Measurements from ENCODE around the gene SCN2B. TPM values are rescaled to one million over a fixed set of nuclear protein-coding genes. Genes with fewer than 3 reads are reported as not detected.

Gene SCN2B
- total and polyA plus RNA-seq, 2 of the 4 experiments (the other 2 are of a cell fraction), result under 0.01 to 0.05 TPM

GRCh38 chr11:118136341-118136740 is 40.1 kb downstream of the SCN2B start:
- intact Hi-C loops (cut with micrococcal nuclease), result no loop called here
- no peak overlapping the region for H2BK120ac ChIP-seq (ENCODE audit: low read depth, low read length)
- H4K8ac ChIP-seq (ENCODE audit: low read depth in 2 of 2, low read length in 2 of 2), result no peak overlapping the region
- H4K20me1 ChIP-seq (ENCODE audit: insufficient read depth, low read length), result no peaks in the 10 kb centered on the region
- ATAC-seq (ENCODE audit: low read depth) (no peak), DNase-seq (no peak)
- H3K4me1 ChIP-seq (ENCODE audit: control insufficient read depth, insufficient read depth, low read length), result no peaks in the 10 kb centered on the region
- H2AK5ac ChIP-seq (ENCODE audit: low read depth, low read length), result no peak overlapping the region
- peaks cover 14% of the 10 kb centered on the region for H3K27me3 ChIP-seq (ENCODE audit: control insufficient read depth, insufficient read depth, low read length)
- no peak overlapping the region for H2AFZ ChIP-seq (replicated peaks; ENCODE audit: low read length, poor library complexity)
- H3K36me3 ChIP-seq (ENCODE audit: control insufficient read depth, insufficient read depth, low read length), result no peaks in the 10 kb centered on the region
- H3K9me1 ChIP-seq (ENCODE audit: insufficient read depth, low read length), result no peaks in the 10 kb centered on the region
- no peaks in the 10 kb centered on the region for H3K79me1 ChIP-seq (ENCODE audit: low read depth in 1 of 2, low read length in 2 of 2)
- WGBS, 2 experiments (ENCODE audit: extremely low coverage in 2 of 2, insufficient read length in 1 of 2), result no CpG with 5 or more reads among the region's 2 CpGs
- no peak overlapping the region for H2BK20ac ChIP-seq (ENCODE audit: low read depth, low read length)
- no peak overlapping the region for H3K4ac ChIP-seq (ENCODE audit: low read depth, low read length)
- no peak overlapping the region for H2AK9ac ChIP-seq (replicated peaks; ENCODE audit: low read depth, low read length, poor library complexity)
- H3K9me3 ChIP-seq (ENCODE audit: control insufficient read depth, insufficient read depth, low read length), result no peaks in the 10 kb centered on the region
- ChIA-PET CTCF (no interaction called here), POLR2A (ENCODE audit: unreplicated experiment) (no interaction called here)
- no peak overlapping the region for H2BK5ac ChIP-seq (ENCODE audit: low read depth, low read length, poor library complexity, severe bottlenecking)
- in situ Hi-C loops (cut with MboI; ENCODE audit: low sequenced_read_pairs), result no loop called here
- no peak overlapping the region for H4K5ac ChIP-seq (ENCODE audit: low read depth, low read length)
- dilution Hi-C loops (cut with HindIII; ENCODE audit: low sequenced_read_pairs, unreplicated experiment), result no loop called here
- no peak overlapping the region for H3K4me3 ChIP-seq (ENCODE audit: insufficient read depth, low read depth, low read length)
- H3K27ac ChIP-seq (ENCODE audit: insufficient read depth, low read length), result no peak overlapping the region
- no peak overlapping the region for H3K9ac ChIP-seq (ENCODE audit: low read depth, low read length)
- no peak overlapping the region for H3K18ac ChIP-seq (ENCODE audit: low read depth, low read length)
- no peak overlapping the region for H4K91ac ChIP-seq (ENCODE audit: insufficient read depth, low read depth, low read length)
- no TSS peak for BruUV-seq (replicated peaks)
- no peak overlapping the region for H3K14ac ChIP-seq (replicated peaks; ENCODE audit: low read depth, low read length)
- H3K23ac ChIP-seq (ENCODE audit: low read depth, low read length), result no peak overlapping the region
- TF ChIP-seq, protein P1, sequence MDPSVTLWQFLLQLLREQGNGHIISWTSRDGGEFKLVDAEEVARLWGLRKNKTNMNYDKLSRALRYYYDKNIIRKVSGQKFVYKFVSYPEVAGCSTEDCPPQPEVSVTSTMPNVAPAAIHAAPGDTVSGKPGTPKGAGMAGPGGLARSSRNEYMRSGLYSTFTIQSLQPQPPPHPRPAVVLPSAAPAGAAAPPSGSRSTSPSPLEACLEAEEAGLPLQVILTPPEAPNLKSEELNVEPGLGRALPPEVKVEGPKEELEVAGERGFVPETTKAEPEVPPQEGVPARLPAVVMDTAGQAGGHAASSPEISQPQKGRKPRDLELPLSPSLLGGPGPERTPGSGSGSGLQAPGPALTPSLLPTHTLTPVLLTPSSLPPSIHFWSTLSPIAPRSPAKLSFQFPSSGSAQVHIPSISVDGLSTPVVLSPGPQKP (IDR thresholded peaks at IDR 0.05; ENCODE audit: borderline replicate concordance, low read depth, low read length), result no peak
- TF ChIP-seq MAZ (IDR thresholded peaks at IDR 0.05; ENCODE audit: borderline replicate concordance, low read depth, low read length) (no peak), RFX5 (IDR thresholded peaks at IDR 0.05; ENCODE audit: low read depth, low read length) (no peak), CEBPB (IDR thresholded peaks at IDR 0.05; ENCODE audit: low read depth, low read length) (no peak), FOS (IDR thresholded peaks at IDR 0.05; ENCODE audit: low read depth, low read length) (no peak), CTCF (conservative IDR thresholded peaks at IDR 0.05; ENCODE audit: low read depth, low read length) (no peak), POLR2A (IDR thresholded peaks at IDR 0.05; ENCODE audit: low read depth, low read length) (no peak), BHLHE40 (IDR thresholded peaks at IDR 0.05; ENCODE audit: low read depth, low read length) (no peak), NFE2L2 (IDR thresholded peaks at IDR 0.05; ENCODE audit: low read depth, low read length) (no peak)
- no peak overlapping the region for H2BK15ac ChIP-seq (ENCODE audit: low read depth, low read length)
- no peak overlapping the region for H3K4me2 ChIP-seq (ENCODE audit: low read depth, low read length)
- no peak overlapping the region for H3K56ac ChIP-seq (ENCODE audit: extremely low read depth, insufficient read depth, low read length)

All from IMR-90 (cell line).